NCI-H2171 treated with DMSO at 0.1 percent for 48 hours (cell line): ENCODE results near the gene PLEKHO2.

Experiments used
- DNase-seq: peaks from one replicate; lab custom pipeline; 2025; lab: John Stamatoyannopoulos, UW

PLEKHO2 gene

DNA sequence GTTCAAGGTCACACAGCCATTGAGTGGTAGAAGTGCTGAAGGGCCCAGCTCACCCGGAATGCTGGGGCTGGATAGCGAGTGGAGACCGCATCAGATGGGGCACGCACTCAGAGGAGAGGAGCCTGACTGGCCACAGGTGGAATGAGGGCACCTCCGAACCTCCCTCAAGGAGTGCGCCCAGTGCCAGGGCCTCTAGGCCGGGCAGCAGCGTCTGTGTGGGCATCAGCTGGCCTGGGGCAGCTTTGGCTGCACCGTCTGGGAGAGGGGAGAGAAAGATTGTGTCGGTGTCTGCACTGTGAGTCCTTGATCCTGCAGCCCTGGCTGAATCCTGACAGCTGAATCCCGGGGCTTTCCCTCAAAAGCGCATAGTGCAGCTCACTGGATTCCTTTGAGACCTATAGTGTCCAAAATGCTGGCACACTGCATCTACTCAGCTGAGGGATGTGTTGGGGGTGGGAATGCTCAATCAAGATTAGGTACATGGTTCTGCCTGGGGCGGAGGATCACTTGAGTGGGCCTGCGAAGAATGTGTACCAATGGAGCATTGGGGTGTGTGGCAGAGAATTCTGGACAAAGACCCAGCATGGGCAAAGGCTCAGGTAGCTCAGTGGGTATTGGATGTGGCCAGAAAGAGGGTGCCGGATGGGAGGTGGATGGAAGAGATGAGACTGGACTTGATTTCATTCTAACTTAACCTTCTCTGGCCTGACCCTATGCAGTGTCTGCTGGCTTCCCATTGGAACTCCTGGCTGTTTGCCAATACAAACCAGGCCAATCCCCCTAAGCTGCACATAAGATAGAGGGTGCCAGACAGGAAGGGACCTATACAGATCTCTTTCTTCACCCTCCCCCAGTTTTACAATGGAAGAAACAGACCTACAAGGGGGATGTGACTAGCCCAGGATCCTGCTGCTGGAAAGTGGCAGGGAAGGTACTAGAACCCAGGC, 70.9 kb downstream of the PLEKHO2 start:
- DNase-seq: no peak

DNA sequence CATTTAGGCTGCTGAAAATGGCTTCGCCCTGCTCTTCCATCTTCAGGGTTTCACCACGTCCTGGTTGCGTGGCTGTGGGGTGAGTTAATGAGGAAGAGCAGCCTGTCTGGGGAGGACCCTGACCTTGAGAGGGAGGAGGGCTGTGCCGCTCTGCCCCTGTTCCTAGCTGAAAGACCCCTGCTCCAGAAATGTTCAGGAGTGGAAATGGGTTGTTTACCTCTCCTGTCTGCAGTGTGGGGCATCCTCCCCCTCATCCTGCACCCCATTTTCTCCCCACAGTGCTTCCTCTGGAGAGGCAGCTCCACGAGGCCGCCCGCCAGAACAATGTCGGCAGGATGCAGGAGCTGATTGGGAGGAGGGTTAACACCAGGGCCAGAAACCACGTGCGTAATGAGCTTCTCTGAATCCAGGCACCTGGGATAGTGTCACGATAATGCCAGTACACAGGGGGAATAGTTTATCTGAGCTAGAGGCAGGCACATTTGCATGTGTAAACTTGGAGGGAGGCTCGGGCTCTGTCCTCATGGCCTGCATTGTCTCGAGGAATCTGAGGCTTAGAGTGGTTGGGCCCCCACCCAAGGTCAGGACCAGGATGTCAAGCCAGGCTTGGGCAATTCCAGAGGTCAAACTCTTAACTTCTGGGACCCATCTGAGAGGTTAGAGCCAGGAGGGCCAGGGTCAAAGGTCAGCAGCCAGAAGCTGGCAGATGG, 74.0 kb downstream of the PLEKHO2 start:
- no peak for DNase-seq

DNA sequence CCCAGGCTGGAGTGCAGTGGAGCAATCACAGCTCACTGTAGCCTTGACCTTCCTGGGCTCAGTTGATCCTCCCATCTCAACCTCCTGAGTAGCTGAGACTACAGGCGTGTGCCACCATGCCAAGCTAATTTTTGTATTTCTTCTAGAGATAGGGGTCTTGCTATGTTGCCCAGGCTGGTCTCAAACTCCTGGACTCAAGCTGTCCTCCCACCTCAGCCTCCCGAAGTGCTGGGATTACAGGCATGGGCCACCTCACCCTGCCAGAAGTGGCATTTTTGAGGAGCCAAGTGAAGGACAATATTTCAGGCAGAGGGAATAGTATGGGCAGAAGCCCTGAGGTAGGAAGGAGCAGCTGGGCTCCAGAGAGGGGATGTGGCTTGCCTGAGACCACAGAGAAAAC, 74.7 kb downstream of the PLEKHO2 start:
- no peak for DNase-seq

DNA sequence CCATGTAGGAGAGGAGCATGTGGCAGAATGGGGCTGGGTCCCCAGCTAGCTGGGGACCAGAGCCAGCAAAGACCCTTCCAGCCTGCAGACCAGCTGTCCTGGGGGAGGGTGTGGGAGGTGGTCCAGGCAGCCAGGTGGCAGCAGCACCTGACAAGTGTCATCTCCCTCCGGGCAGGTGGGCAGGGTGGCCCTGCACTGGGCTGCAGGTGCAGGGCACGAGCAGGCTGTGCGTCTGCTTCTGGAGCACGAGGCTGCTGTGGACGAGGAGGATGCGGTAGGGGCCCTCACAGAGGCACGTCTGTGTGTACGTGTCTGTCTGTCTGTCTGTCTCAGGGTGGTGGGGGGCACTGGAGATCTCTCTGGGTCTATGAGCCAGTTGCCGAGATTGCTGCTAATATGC, 75.5 kb downstream of the PLEKHO2 start:
- DNase-seq: no peak
